ENCODE results near the gene PDE11A. TPM values are rescaled to one million over a fixed set of nuclear protein-coding genes. Genes with fewer than 3 reads are reported as not detected.

The PDE11A gene
- total and polyA plus RNA-seq, 2 of the 8 experiments (the other 6 are each of a cell fraction or from before 2014, with no cell fraction given) = 0.19 to 0.23 TPM

GRCh38 chr2:177715771-177716170 lies 356.8 kb downstream of the PDE11A start:
- H2AFZ ChIP-seq (ENCODE audit: low read length) = no peak overlapping the region
- H3K4ac ChIP-seq (replicated peaks; ENCODE audit: insufficient read length, low read depth, low read length) = no peak overlapping the region
- no peaks in the 10 kb centered on the region for H3K79me1 ChIP-seq (ENCODE audit: low read depth, low read length)
- no peak overlapping the region for H4K8ac ChIP-seq (ENCODE audit: extremely low read depth, insufficient read depth, low read length)
- WGBS, 2 experiments (ENCODE audit: extremely low coverage in 1 of 2, insufficient coverage in 1 of 2, insufficient read length in 1 of 2, insufficient replicate concordance in 2 of 2, low coverage in 1 of 2, low lambda C conversion rate in 2 of 2, missing lambda C conversion rate in 1 of 2) = 91% methylated on average over 2 of the region's 2 CpGs; no CpG with 5 or more reads in 1 of the 2 experiments
- H3K4me2 ChIP-seq (ENCODE audit: insufficient read depth in 1 of 2, low read depth in 2 of 2, low read length in 2 of 2) = no peak overlapping the region
- H2AK5ac ChIP-seq (ENCODE audit: low read depth, low read length) = no peak overlapping the region
- H4K5ac ChIP-seq (ENCODE audit: insufficient read length, low read depth, low read length) = no peak overlapping the region
- H3K14ac ChIP-seq (ENCODE audit: insufficient read length) = no peak overlapping the region
- no peak overlapping the region for H3K56ac ChIP-seq (replicated peaks; ENCODE audit: insufficient read length, low read depth, low read length)
- H4K20me1 ChIP-seq (replicated peaks in 1 of 2; ENCODE audit: control insufficient read depth in 1 of 2, insufficient read depth in 2 of 2, low read length in 2 of 2) = no peaks in the 10 kb centered on the region
- no peak overlapping the region for H2BK120ac ChIP-seq (replicated peaks; ENCODE audit: low read depth, low read length)
- H3K18ac ChIP-seq (ENCODE audit: extremely low read depth, low read length) = no peak overlapping the region
- H4K91ac ChIP-seq (replicated peaks; ENCODE audit: insufficient read length, low read length) = no peak overlapping the region
- no peak overlapping the region for H2BK12ac ChIP-seq (ENCODE audit: low read depth, low read length)
- POLR2A ChIA-PET (ENCODE audit: partially characterized antibody) = no interaction called here
- H3K4me1 ChIP-seq (replicated peaks in 1 of 4; ENCODE audit: control insufficient read depth in 3 of 4, insufficient read depth in 4 of 4, low read length in 3 of 4) = no peaks in the 10 kb centered on the region
- FAIRE-seq (no peak), DNase-seq (ENCODE audit: low read depth in 1 of 2, low spot score in 2 of 2) (no peak)
- no peaks in the 10 kb centered on the region for H3K36me3 ChIP-seq (ENCODE audit: control insufficient read depth in 2 of 4, insufficient read depth in 4 of 4, low read length in 3 of 4)
- H2BK5ac ChIP-seq (ENCODE audit: low read depth, low read length) = no peak overlapping the region
- H3K9me3 ChIP-seq (ENCODE audit: insufficient read depth in 2 of 2, low read depth in 1 of 2, low read length in 1 of 2) = no peaks in the 10 kb centered on the region
- no peak overlapping the region for H3K9ac ChIP-seq (replicated peaks in 1 of 4; ENCODE audit: extremely low read depth in 1 of 4, low read depth in 3 of 4, low read length in 3 of 4)
- H2BK20ac ChIP-seq (ENCODE audit: low read length) = no peak overlapping the region
- no peak overlapping the region for H2BK15ac ChIP-seq (ENCODE audit: low read length)
- H3K4me3 ChIP-seq (ENCODE audit: extremely low read depth in 1 of 4, insufficient read depth in 2 of 4, low read depth in 3 of 4, low read length in 4 of 4) = no peak overlapping the region
- CTCF ChIA-PET (ENCODE audit: partially characterized antibody) = interaction anchor here (0.6 to 2.1 kb wide), 4 partner anchors 15 to 518 kb away, joined by 3 to 5 read pairs (median 4); no protein-coding TSS in a partner anchor
- no peaks in the 10 kb centered on the region for H3K79me2 ChIP-seq (ENCODE audit: control insufficient read depth in 1 of 2, insufficient read depth in 2 of 2, low read length in 2 of 2)
- H3K27me3 ChIP-seq (replicated peaks in 1 of 4; ENCODE audit: control insufficient read depth in 3 of 4, extremely low read depth in 1 of 4, insufficient read depth in 3 of 4, low read length in 3 of 4) = peaks cover 0 to 1% (median 0%) of the 10 kb centered on the region in 4 experiments; a peak in 3 of 7 replicates
- no peak overlapping the region for H3K27ac ChIP-seq (ENCODE audit: low read depth, low read length)
- no peak overlapping the region for H3K23ac ChIP-seq (ENCODE audit: insufficient read length)
- H3K23me2 ChIP-seq (ENCODE audit: low read depth, low read length) = no peaks in the 10 kb centered on the region
- TF ChIP-seq CTBP2 (IDR thresholded peaks at IDR 0.05; ENCODE audit: borderline replicate concordance, insufficient read depth, insufficient read length, low read length) = no peak
- TF ChIP-seq SRF (IDR thresholded peaks at IDR 0.05; ENCODE audit: low read depth, low read length) = no peak
- TF ChIP-seq ZNF274 (IDR thresholded peaks at IDR 0.05; ENCODE audit: borderline replicate concordance, extremely low read depth, low read length) = no peak
- no peak for TF ChIP-seq GTF2F1 (IDR thresholded peaks at IDR 0.05; ENCODE audit: borderline replicate concordance, low read depth, low read length)
- TF ChIP-seq RFX5 (IDR thresholded peaks at IDR 0.05; ENCODE audit: borderline replicate concordance, low read depth, low read length) = no peak
- no peak for TF ChIP-seq TEAD4 (IDR thresholded peaks at IDR 0.05; ENCODE audit: low read depth, low read length)
- TF ChIP-seq BRCA1 (IDR thresholded peaks at IDR 0.05; ENCODE audit: low read depth, low read length) = no peak
- TF ChIP-seq SAP30 (IDR thresholded peaks at IDR 0.05; ENCODE audit: insufficient read depth, insufficient replicate concordance, low read length) = no peak

Data from H1 (cell line).